HG03175 (cell line): ENCODE results near the gene RRH.

Source experiments
- ATAC-seq: cut with Tn5 transposase; IDR thresholded peaks from one replicate; pipeline ENCODE4 v1.9.1; 2021; ENCODE audit warnings: mild to moderate bottlenecking, moderate library complexity; ENCODE audit not compliant: unreplicated experiment

The RRH gene

GRCh38 chr4:109879636-109880314 lies 52.0 kb downstream of the RRH start:
- no peak for ATAC-seq

DNA sequence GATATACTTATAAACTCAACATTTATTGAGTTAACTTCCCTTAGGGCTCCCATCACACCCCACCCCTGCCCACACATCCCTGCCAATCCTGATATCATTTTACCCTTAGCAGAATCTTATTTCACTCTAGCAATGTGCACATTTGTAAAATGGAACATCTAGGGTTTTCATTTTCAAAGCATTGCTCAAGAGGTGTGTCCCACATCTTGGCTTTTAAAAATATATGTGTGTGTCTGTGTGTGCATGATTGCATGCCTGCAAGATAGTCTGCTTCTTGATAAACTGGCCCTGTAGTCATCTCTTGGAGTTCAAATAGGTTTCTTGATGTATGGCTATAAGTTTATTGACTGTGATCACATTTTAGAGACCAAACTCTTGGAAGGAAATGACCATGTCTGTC lies 58.5 kb downstream of the RRH start:
- ATAC-seq, result no peak

- no peak for ATAC-seq
Measured at GRCh38 chr4:109887071-109887470, 59.3 kb downstream of the RRH start.

DNA sequence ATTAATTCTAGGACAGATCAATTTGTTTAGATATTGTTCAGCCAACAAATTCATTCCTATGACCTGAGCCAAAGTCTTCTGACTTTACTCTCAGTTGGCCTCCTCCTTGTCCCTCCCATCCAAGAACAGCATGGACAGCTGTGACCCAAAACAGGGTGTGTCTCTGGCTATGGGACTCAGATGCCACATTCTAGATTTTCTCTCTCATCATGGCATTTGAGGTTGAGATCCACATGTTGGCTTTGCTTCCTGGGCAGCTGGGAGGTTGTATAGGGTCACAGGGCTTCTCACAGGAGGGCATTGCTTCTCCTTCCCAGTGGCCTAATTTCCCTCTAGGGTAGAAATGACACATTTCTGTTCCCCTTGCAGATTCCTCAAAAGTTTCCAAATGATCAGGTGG lies 62.3 kb downstream of the RRH start:
- ATAC-seq, result no peak
